ENCODE measurements around the gene FRAT2.

DNA sequence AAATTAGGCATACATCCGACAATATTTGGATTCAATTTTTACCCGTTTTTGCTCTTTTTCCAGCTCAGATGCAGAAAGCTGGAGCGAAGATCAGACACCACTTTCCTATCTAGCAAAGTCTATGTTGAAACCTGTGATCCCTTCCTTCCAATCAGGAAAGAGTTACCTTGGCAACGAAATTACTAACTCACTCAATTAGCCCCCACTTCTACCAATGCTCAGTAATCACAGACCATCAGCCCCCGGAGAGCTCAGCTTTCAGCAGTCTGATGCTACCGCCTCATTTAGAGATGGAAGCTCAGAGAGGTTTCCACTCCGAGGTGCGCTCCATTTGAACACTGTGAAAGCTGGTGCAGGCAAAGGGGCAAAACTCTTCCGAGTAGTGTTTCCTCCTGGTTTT is 8.8 kb downstream of the FRAT2 start:
- TF ChIP-seq, protein P1, sequence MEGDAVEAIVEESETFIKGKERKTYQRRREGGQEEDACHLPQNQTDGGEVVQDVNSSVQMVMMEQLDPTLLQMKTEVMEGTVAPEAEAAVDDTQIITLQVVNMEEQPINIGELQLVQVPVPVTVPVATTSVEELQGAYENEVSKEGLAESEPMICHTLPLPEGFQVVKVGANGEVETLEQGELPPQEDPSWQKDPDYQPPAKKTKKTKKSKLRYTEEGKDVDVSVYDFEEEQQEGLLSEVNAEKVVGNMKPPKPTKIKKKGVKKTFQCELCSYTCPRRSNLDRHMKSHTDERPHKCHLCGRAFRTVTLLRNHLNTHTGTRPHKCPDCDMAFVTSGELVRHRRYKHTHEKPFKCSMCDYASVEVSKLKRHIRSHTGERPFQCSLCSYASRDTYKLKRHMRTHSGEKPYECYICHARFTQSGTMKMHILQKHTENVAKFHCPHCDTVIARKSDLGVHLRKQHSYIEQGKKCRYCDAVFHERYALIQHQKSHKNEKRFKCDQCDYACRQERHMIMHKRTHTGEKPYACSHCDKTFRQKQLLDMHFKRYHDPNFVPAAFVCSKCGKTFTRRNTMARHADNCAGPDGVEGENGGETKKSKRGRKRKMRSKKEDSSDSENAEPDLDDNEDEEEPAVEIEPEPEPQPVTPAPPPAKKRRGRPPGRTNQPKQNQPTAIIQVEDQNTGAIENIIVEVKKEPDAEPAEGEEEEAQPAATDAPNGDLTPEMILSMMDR (IDR thresholded peaks at IDR 0.05; ENCODE audit: low read depth, low read length), result no peak
- TF ChIP-seq POLR2A (IDR thresholded peaks at IDR 0.05; ENCODE audit: extremely low read depth, insufficient read length), result no peak
- TF ChIP-seq, protein P2, sequence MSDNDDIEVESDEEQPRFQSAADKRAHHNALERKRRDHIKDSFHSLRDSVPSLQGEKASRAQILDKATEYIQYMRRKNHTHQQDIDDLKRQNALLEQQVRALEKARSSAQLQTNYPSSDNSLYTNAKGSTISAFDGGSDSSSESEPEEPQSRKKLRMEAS (IDR thresholded peaks at IDR 0.05; ENCODE audit: low read depth, low read length), result no peak
- TF ChIP-seq MYC (IDR thresholded peaks at IDR 0.05; ENCODE audit: low read depth, low read length), result no peak
